ENCODE results near the gene DAB2IP. TPM values are rescaled to one million over a fixed set of nuclear protein-coding genes. Genes with fewer than 3 reads are reported as not detected.

The DAB2IP gene
- total RNA-seq, 6 experiments from 2014 or later: 15.1 to 21.6 (median 19.0) TPM

DNA sequence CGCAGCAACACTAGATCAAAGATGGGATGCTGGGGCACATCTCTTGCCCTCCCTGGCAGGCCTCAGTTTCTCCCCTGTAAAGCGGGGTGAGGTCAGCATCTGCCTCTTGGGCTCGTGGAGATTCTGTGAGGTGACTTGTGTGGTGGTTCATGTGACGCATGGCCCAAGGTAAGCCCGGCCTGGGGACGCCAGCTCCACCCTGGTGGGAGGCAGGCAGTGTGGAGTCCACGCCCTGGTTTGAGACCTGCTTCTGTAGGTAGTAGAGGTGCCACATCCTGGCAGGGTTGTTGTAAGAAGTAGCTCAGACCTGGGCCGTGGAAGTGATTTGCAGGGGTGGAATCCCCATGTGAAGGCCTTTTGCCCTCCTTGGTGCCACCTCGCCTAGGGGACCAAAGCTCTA, 101.5 kb downstream of the DAB2IP start:
- Histone ChIP-seq H3K27me3 (no peaks in the 10 kb centered on the region), H3K27ac (no peak overlapping the region), H3K4me3 (no peak overlapping the region), H3K36me3 (no peaks in the 10 kb centered on the region), H3K4me1 (no peaks in the 10 kb centered on the region), H3K9me3 (no peaks in the 10 kb centered on the region)
- TF ChIP-seq, protein P1, sequence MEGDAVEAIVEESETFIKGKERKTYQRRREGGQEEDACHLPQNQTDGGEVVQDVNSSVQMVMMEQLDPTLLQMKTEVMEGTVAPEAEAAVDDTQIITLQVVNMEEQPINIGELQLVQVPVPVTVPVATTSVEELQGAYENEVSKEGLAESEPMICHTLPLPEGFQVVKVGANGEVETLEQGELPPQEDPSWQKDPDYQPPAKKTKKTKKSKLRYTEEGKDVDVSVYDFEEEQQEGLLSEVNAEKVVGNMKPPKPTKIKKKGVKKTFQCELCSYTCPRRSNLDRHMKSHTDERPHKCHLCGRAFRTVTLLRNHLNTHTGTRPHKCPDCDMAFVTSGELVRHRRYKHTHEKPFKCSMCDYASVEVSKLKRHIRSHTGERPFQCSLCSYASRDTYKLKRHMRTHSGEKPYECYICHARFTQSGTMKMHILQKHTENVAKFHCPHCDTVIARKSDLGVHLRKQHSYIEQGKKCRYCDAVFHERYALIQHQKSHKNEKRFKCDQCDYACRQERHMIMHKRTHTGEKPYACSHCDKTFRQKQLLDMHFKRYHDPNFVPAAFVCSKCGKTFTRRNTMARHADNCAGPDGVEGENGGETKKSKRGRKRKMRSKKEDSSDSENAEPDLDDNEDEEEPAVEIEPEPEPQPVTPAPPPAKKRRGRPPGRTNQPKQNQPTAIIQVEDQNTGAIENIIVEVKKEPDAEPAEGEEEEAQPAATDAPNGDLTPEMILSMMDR (IDR thresholded peaks at IDR 0.05): no peak
- no peak for TF ChIP-seq POLR2A (IDR thresholded peaks at IDR 0.05)
- ATAC-seq (no peak), DNase-seq (no peak)
- intact Hi-C loops (cut with DNase I): no loop called here
- WGBS (ENCODE audit: insufficient coverage, low coverage, low lambda C conversion rate, missing lambda C conversion rate): 82% methylated on average over 2 of the region's 9 CpGs

DNA sequence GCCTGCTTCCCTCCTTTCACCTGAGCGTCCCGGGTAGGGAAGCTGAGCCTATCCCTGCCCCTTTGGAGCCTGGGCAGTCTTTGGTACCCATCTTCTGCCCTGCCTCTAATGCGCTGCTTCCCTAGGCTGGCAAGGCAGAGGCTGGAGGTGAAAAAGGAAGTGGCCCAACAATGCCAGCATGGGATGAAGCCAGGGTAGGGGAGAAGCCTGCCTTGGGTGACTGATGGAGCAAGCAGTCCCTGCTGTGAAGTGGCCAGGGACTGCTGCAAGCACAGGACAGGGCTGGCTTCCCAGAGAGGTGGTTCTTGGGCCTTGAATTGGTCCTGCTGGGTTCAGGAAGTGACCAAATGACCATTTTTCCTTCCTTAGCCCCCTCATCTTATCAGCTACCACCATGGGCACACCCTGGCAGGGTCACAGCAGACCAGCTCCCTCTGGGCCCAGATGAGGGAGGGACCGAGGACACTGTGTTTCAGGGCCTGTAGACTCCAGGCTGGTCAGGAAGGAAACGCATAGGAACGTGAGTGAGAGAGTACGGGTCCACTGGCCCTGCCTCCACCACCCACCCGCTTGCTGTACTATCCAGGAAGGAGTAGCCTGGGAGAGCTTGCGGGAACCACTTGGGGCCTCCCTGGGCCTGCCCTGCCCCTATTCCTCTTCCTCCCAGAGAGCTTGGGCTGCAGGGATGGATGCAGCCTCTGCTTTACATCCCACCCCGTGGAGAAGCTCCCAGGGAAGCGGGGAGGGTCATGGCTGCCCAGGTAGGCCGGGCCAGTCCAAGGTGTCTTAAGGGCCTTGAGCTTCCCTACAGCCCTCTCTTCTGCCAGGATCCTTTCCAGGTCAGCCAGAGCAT, 102.6 kb downstream of the DAB2IP start:
- no peaks in the 10 kb centered on the region for H3K9me3 ChIP-seq
- TF ChIP-seq, protein P1 (IDR thresholded peaks at IDR 0.05): no peak
- no peak for TF ChIP-seq POLR2A (IDR thresholded peaks at IDR 0.05)
- no peak overlapping the region for H3K27ac ChIP-seq
- H3K4me1 ChIP-seq: no peaks in the 10 kb centered on the region
- H3K36me3 ChIP-seq: no peaks in the 10 kb centered on the region
- no peak overlapping the region for H3K4me3 ChIP-seq
- DNase-seq: no peak
- 62% methylated on average over 6 of the region's 12 CpGs for WGBS (ENCODE audit: insufficient coverage, low coverage, low lambda C conversion rate, missing lambda C conversion rate)
- H3K27me3 ChIP-seq: no peaks in the 10 kb centered on the region
- intact Hi-C loops (cut with DNase I): no loop called here
- peak in 3 of 4 donors; percentile 33 to 40 (median 35) for ATAC-seq

DNA sequence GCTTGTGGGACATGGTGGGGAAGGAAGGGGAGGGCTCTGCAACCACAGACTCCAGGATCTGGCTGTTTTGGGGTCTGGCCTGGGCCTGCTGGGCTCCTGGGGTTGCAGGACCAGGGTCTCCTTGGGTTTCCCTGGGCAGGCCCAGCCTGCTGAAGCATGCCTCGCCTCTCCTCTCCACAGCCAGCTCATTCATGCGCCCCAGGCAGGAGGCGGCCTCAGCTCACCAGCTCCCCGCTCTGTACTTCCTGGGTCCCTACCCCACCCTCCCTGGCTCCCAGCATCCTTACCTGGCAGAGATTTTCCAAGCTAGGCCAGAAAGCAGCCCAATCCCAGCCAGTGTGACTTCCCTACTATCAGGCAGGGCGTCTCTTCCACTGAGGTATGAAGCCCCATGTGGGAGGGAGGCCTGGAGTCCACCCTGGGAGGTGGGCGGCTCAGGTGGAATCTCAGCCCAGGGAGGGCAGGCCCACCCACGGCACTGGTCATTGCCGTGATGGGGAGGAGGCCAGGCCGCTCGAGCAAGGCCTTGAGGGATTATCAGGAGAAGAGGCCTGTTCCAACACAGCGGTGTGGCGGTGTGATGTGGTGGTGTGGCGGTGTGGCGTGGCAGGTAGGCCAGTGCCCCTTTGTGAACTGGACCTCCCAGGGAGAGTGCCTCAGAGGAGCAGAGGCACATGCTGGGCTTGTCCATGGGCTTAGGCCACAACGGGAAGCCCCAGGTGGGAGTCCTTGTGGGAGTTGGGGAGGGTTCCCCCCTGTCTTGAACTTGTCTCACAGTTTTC, 103.4 kb downstream of the DAB2IP start:
- H3K9me3 ChIP-seq: no peaks in the 10 kb centered on the region
- DNase-seq: no peak
- WGBS (ENCODE audit: insufficient coverage, low coverage, low lambda C conversion rate, missing lambda C conversion rate): no CpG with 5 or more reads among the region's 15 CpGs
- no peaks in the 10 kb centered on the region for H3K36me3 ChIP-seq
- no peak for ATAC-seq
- H3K4me3 ChIP-seq: no peak overlapping the region
- H3K27me3 ChIP-seq: no peaks in the 10 kb centered on the region
- intact Hi-C loops (cut with DNase I): no loop called here
- H3K4me1 ChIP-seq: no peaks in the 10 kb centered on the region
- no peak overlapping the region for H3K27ac ChIP-seq
- TF ChIP-seq POLR2A (IDR thresholded peaks at IDR 0.05): no peak
- TF ChIP-seq, protein P1 (IDR thresholded peaks at IDR 0.05): no peak

DNA sequence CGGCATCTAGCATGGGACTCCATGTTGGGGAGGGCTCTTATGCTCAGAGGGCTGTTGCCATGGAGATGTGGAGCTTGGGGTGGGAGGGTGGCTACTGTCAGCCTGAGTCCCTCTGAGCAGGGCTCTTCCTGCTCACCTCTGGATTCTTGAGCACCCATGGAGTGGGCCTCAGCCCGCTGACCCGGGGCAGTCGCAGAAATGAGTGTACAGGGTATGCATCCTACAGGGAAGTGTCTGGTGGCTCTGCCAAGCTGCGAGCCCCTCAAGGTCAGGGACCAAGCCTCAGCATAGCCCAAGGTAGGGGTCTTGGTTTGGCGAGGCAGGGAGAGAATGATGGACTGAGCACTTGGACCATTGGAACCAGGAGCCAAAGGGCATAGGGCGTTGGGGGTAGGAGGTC, 104.1 kb downstream of the DAB2IP start:
- WGBS (ENCODE audit: insufficient coverage, low coverage, low lambda C conversion rate, missing lambda C conversion rate): 100% methylated on average over 2 of the region's 7 CpGs
- DNase-seq (no peak), ATAC-seq (no peak)
- Histone ChIP-seq H3K27ac (no peak overlapping the region), H3K27me3 (no peaks in the 10 kb centered on the region), H3K36me3 (peaks cover 0 to 6% (median 0%) of the 10 kb centered on the region in 4 donors), H3K9me3 (no peaks in the 10 kb centered on the region), H3K4me1 (no peaks in the 10 kb centered on the region), H3K4me3 (no peak overlapping the region)
- TF ChIP-seq, protein P1 (IDR thresholded peaks at IDR 0.05): no peak
- TF ChIP-seq POLR2A (IDR thresholded peaks at IDR 0.05): no peak
- intact Hi-C loops (cut with DNase I): no loop called here
